Measurements from ENCODE around the gene FLYWCH1.

DNA sequence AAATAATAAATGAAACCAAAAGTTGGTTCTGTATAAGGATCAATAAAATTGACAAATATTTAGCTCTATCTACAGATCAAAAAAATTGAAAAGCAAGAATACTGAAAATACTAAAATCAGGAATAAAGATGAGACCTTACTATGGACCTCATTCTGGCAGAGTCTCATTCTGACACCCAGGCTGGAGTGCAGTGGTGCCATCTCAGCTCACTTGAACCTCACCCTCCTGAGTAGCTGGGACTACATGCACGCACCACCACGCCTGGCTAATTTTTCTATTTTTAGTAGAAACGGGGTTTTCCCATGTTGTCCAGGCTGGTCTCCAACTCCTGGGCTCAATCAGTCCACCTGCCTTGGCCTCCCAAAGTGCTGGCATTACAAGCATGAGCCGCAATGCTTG lies 30.3 kb downstream of the FLYWCH1 start:
- TF ChIP-seq JUN (CRISPR knock-in tag; IDR thresholded peaks at IDR 0.05) (no peak), ETV6 (CRISPR knock-in tag; IDR thresholded peaks at IDR 0.05) (no peak), GABPB1 (CRISPR knock-in tag; IDR thresholded peaks at IDR 0.05) (no peak), IRF1 (CRISPR knock-in tag; IDR thresholded peaks at IDR 0.05) (no peak), ZNF121 (CRISPR knock-in tag; IDR thresholded peaks at IDR 0.05) (no peak)
- TF ChIP-seq, protein P1, sequence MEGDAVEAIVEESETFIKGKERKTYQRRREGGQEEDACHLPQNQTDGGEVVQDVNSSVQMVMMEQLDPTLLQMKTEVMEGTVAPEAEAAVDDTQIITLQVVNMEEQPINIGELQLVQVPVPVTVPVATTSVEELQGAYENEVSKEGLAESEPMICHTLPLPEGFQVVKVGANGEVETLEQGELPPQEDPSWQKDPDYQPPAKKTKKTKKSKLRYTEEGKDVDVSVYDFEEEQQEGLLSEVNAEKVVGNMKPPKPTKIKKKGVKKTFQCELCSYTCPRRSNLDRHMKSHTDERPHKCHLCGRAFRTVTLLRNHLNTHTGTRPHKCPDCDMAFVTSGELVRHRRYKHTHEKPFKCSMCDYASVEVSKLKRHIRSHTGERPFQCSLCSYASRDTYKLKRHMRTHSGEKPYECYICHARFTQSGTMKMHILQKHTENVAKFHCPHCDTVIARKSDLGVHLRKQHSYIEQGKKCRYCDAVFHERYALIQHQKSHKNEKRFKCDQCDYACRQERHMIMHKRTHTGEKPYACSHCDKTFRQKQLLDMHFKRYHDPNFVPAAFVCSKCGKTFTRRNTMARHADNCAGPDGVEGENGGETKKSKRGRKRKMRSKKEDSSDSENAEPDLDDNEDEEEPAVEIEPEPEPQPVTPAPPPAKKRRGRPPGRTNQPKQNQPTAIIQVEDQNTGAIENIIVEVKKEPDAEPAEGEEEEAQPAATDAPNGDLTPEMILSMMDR (IDR thresholded peaks at IDR 0.05) = no peak
- TF ChIP-seq, protein P2, sequence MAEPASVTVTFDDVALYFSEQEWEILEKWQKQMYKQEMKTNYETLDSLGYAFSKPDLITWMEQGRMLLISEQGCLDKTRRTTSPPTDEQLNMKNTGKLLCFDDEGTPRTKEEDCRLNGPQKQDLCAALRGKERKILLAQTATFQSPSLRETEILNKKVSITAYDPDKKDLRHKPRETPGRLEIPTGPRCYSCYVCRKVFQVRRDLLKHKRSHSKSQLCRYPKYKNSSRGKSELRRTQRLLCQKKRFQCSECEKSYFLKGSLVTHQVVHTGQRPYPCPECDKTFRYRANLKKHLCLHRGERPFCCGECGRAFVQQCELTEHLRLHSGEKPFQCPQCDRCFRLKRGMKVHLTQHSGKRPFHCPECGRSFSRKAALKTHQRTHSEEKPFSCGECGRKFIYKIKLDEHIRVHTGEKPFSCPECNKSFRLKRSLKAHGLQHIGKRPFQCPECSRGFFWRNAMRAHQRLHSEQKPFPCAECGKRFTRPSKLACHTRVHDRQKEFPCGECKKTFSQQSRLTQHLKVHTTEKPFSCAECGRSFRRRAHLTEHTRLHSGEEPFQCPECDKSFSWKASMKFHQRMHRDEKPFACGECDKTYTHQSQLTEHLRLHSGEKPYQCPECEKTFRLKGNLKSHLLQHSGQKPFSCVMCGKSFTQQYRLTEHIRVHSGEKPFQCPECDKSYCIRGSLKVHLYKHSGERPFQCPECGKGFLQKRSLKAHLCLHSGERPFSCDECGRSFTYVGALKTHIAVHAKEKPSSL (CRISPR knock-in tag; conservative IDR thresholded peaks at IDR 0.05) = no peak
- TF ChIP-seq, protein P3, sequence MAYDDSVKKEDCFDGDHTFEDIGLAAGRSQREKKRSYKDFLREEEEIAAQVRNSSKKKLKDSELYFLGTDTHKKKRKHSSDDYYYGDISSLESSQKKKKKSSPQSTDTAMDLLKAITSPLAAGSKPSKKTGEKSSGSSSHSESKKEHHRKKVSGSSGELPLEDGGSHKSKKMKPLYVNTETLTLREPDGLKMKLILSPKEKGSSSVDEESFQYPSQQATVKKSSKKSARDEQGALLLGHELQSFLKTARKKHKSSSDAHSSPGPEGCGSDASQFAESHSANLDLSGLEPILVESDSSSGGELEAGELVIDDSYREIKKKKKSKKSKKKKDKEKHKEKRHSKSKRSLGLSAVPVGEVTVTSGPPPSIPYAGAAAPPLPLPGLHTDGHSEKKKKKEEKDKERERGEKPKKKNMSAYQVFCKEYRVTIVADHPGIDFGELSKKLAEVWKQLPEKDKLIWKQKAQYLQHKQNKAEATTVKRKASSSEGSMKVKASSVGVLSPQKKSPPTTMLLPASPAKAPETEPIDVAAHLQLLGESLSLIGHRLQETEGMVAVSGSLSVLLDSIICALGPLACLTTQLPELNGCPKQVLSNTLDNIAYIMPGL (CRISPR knock-in tag; IDR thresholded peaks at IDR 0.05) = no peak

Data from WTC11 (cell line).